Calu3 (cell line): ENCODE data around the gene FGF1. TPM values are rescaled to one million over a fixed set of nuclear protein-coding genes. Genes with fewer than 3 reads are reported as not detected.
"Not testable (repeated sequence)": the region's sequence is repeated elsewhere in the genome, so short reads cannot be mapped to it uniquely, and the experiment has no call there.

Source experiments
- BruUV-seq: library from RNA; stranded (reverse); fragments of 400-500 nt; replicated peaks from 2 replicates; lab custom pipeline; 2021; lab: Mats Ljungman, UMichigan
- CTCF ChIA-PET: fragments of 300-600 bp; sonication (Branson Sonifier 250); formaldehyde crosslinking; loops from one replicate; lab custom pipeline; 2022; ENCODE audit warnings: antibody characterized with exemption; lab: Charles Lee
- DNase-seq: peaks from one replicate; pipeline ENCODE4 v3.0.0; 2022
- H3K27ac Mint-ChIP-seq: one replicate; pipeline ENCODE4 v1.8.0; 2022; ENCODE audit warnings: mixed read lengths; ENCODE audit not compliant: unreplicated experiment
- H3K27me3 Mint-ChIP-seq: one replicate; pipeline ENCODE4 v1.8.0; 2022; ENCODE audit warnings: mixed read lengths; ENCODE audit not compliant: unreplicated experiment
- H3K36me3 Mint-ChIP-seq: one replicate; pipeline ENCODE4 v1.8.0; 2022; ENCODE audit warnings: mild to moderate bottlenecking, moderate library complexity, mixed read lengths; ENCODE audit not compliant: insufficient read depth, unreplicated experiment
- H3K4me1 Mint-ChIP-seq: one replicate; pipeline ENCODE4 v1.8.0; 2022; ENCODE audit warnings: mild to moderate bottlenecking, low read depth, mixed read lengths; ENCODE audit not compliant: unreplicated experiment
- H3K4me3 Mint-ChIP-seq: one replicate; pipeline ENCODE4 v1.8.0; 2022; ENCODE audit warnings: mild to moderate bottlenecking, low read depth, moderate library complexity, mixed read lengths; ENCODE audit not compliant: unreplicated experiment
- H3K9me3 Mint-ChIP-seq: one replicate; pipeline ENCODE4 v1.8.0; 2022; ENCODE audit warnings: low read depth, mixed read lengths; ENCODE audit not compliant: unreplicated experiment
- CTCF ChIP-seq: fragments of 200-600 bp; IDR thresholded peaks from one replicate; pipeline ENCODE4 v1.8.0; 2022; ENCODE audit warnings: antibody characterized with exemption; ENCODE audit not compliant: unreplicated experiment
- intact Hi-C: fragments of 100-400 bp; cut with micrococcal nuclease; formaldehyde crosslinking; loops from one replicate; pipeline ENCODE4 v1.10.0; 2022; ENCODE audit not compliant: unreplicated experiment
- total RNA-seq: library from RNA; stranded (reverse); gene quantifications from 2 replicates; pipeline ENCODE4 v1.2.3, GENCODE V29; 2022

FGF1 gene
- total RNA-seq, 1 experiment from 2014 or later: not detected

GRCh38 chr5:142650881-142651280 is 35.0 kb downstream of the FGF1 start:
- Mint-ChIP-seq H3K4me1 (peaks cover 2% of the 10 kb centered on the region), H3K4me3 (no peak overlapping the region), H3K27ac (no peak overlapping the region), H3K36me3 (no peaks in the 10 kb centered on the region), H3K9me3 (no peaks in the 10 kb centered on the region), H3K27me3 (peaks cover 38% of the 10 kb centered on the region)
- BruUV-seq: no TSS peak
- TF ChIP-seq CTCF: no peak
- DNase-seq: no peak
- CTCF ChIA-PET: interaction anchor here (1.2 kb wide), 1 partner anchor 51 kb away, joined by 3 read pairs; no protein-coding TSS in a partner anchor
- intact Hi-C loops: no loop called here

GRCh38 chr5:142650060-142650459 is 35.8 kb downstream of the FGF1 start:
- Mint-ChIP-seq H3K9me3 (no peaks in the 10 kb centered on the region), H3K4me1 (peaks cover 9% of the 10 kb centered on the region), H3K36me3 (no peaks in the 10 kb centered on the region), H3K27me3 (peaks cover 36% of the 10 kb centered on the region), H3K4me3 (no peak overlapping the region), H3K27ac (no peak overlapping the region)
- TF ChIP-seq CTCF: no peak
- CTCF ChIA-PET: no interaction called here
- DNase-seq: no peak
- BruUV-seq: no TSS peak
- intact Hi-C loops: no loop called here

GRCh38 chr5:142648108-142648507 is 37.8 kb downstream of the FGF1 start:
- Mint-ChIP-seq H3K27me3 (peaks cover 17% of the 10 kb centered on the region), H3K4me1 (peaks cover 22% of the 10 kb centered on the region)
- BruUV-seq, H3K9me3 Mint-ChIP-seq, CTCF ChIA-PET, DNase-seq, H3K4me3 Mint-ChIP-seq, H3K36me3 Mint-ChIP-seq, intact Hi-C loops, H3K27ac Mint-ChIP-seq: not testable (repeated sequence)

GRCh38 chr5:142645456-142645855 is 40.4 kb downstream of the FGF1 start:
- Mint-ChIP-seq H3K4me1 (peaks cover 22% of the 10 kb centered on the region), H3K27me3 (peaks cover 9% of the 10 kb centered on the region), H3K36me3 (no peaks in the 10 kb centered on the region), H3K4me3 (no peak overlapping the region), H3K27ac (no peak overlapping the region), H3K9me3 (no peaks in the 10 kb centered on the region)
- intact Hi-C loops: no loop called here
- no TSS peak for BruUV-seq
- no peak for TF ChIP-seq CTCF
- CTCF ChIA-PET: interaction anchor here (1.0 to 2.5 kb wide), 6 partner anchors 10 to 68 kb away, joined by 3 to 10 read pairs (median 8); no protein-coding TSS in a partner anchor
- DNase-seq: no peak

GRCh38 chr5:142644640-142645361 is 41.1 kb downstream of the FGF1 start:
- peaks cover 15% of the 10 kb centered on the region for H3K27me3 Mint-ChIP-seq
- no peak overlapping the region for H3K27ac Mint-ChIP-seq
- no peak for TF ChIP-seq CTCF
- DNase-seq: peak; percentile 50
- no peaks in the 10 kb centered on the region for H3K36me3 Mint-ChIP-seq
- CTCF ChIA-PET: interaction anchor here (0.6 to 2.5 kb wide), 8 partner anchors 10 to 68 kb away, joined by 3 to 10 read pairs (median 6); no protein-coding TSS in a partner anchor
- no TSS peak for BruUV-seq
- intact Hi-C loops: no loop called here
- peaks cover 22% of the 10 kb centered on the region for H3K4me1 Mint-ChIP-seq
- no peaks in the 10 kb centered on the region for H3K9me3 Mint-ChIP-seq
- H3K4me3 Mint-ChIP-seq: no peak overlapping the region
